Caco-2 (cell line): Measurements from ENCODE around the gene D2HGDH. TPM values are rescaled to one million over a fixed set of nuclear protein-coding genes. Genes with fewer than 3 reads are reported as not detected.

Experiments used
- BruUV-seq: library from RNA; stranded (reverse); fragments of 400-500 nt; replicated peaks from 2 replicates; lab custom pipeline; 2021; lab: Mats Ljungman, UMichigan
- CTCF ChIA-PET: fragments of 300-600 bp; sonication (Branson Sonifier 250); formaldehyde crosslinking; loops from one replicate; lab custom pipeline; 2022; ENCODE audit warnings: antibody characterized with exemption; lab: Charles Lee
- POLR2A ChIA-PET: fragments of 300-600 bp; sonication (Branson Sonifier 250); formaldehyde crosslinking; loops from one replicate; lab custom pipeline; 2022; ENCODE audit warnings: antibody characterized with exemption; lab: Charles Lee
- DNase-seq, 2 experiments: peaks; one replicate each; pipeline versions ENCODE4 v3.0.0 to v3.0.0-alpha.2; 2020 to 2022
- H3K27me3 ChIP-seq: replicated peaks from 2 replicates; pipeline ENCODE4 v1.6.0; 2011; ENCODE audit warnings: low read length; ENCODE audit not compliant: control insufficient read depth, insufficient read depth
- H3K36me3 ChIP-seq: 2 replicates; pipeline ENCODE4 v1.5.1; 2011; ENCODE audit warnings: low read length; ENCODE audit not compliant: control insufficient read depth, insufficient read depth
- H3K4me1 ChIP-seq: fragments of 250-450 bp; sonication (Bioruptor Pico); 2 replicates; pipeline ENCODE4 v1.5.1; 2020; ENCODE audit warnings: mild to moderate bottlenecking
- H3K4me3 ChIP-seq: 2 replicates; pipeline ENCODE4 v1.5.1; 2011; ENCODE audit warnings: low read depth, mild to moderate bottlenecking, control low read depth, low read length
- H3K9me3 ChIP-seq: fragments of 250-450 bp; sonication (Bioruptor Pico); 2 replicates; pipeline ENCODE4 v1.5.1; 2020; ENCODE audit warnings: mild to moderate bottlenecking, moderate library complexity
- H3K27ac Mint-ChIP-seq: one replicate; pipeline ENCODE4 v1.8.0; 2022; ENCODE audit warnings: mixed read lengths; ENCODE audit not compliant: unreplicated experiment
- H3K27me3 Mint-ChIP-seq: one replicate; pipeline ENCODE4 v1.8.0; 2022; ENCODE audit warnings: mixed read lengths; ENCODE audit not compliant: insufficient read depth, unreplicated experiment
- H3K36me3 Mint-ChIP-seq: one replicate; pipeline ENCODE4 v1.8.0; 2022; ENCODE audit warnings: mild to moderate bottlenecking, mixed read lengths; ENCODE audit not compliant: insufficient read depth, unreplicated experiment
- H3K4me1 Mint-ChIP-seq: one replicate; pipeline ENCODE4 v1.8.0; 2022; ENCODE audit warnings: low read depth, mixed read lengths; ENCODE audit not compliant: unreplicated experiment
- H3K4me3 Mint-ChIP-seq: one replicate; pipeline ENCODE4 v1.8.0; 2022; ENCODE audit warnings: mild to moderate bottlenecking, moderate library complexity, mixed read lengths; ENCODE audit not compliant: unreplicated experiment
- H3K9me3 Mint-ChIP-seq: one replicate; pipeline ENCODE4 v1.8.0; 2022; ENCODE audit warnings: mixed read lengths; ENCODE audit not compliant: unreplicated experiment
- CTCF ChIP-seq, 2 experiments: fragments of 200-600 bp in 1 of 2; IDR thresholded peaks; 1 replicate in 1 of 2; 2 replicates in 1 of 2; pipeline versions ENCODE4 v1.5.1 to v1.8.0; 2011 to 2022; ENCODE audit warnings: antibody characterized with exemption in 1 of 2, control low read depth in 1 of 2, inconsistent platforms in 1 of 2, low read depth in 1 of 2, low read length in 1 of 2, mild to moderate bottlenecking in 1 of 2, moderate library complexity in 1 of 2; ENCODE audit not compliant: insufficient read depth in 1 of 2, severe bottlenecking in 1 of 2, unreplicated experiment in 1 of 2
- intact Hi-C: fragments of 100-400 bp; cut with micrococcal nuclease; formaldehyde crosslinking; loops from one replicate; pipeline ENCODE4 v1.10.0; 2022; ENCODE audit not compliant: unreplicated experiment
- total RNA-seq: library from RNA; stranded (reverse); gene quantifications from 2 replicates; pipeline ENCODE4 v1.2.3, GENCODE V29; 2022

The D2HGDH gene
- total RNA-seq, 1 experiment from 2014 or later = 35.4 TPM

- H3K27me3 Mint-ChIP-seq = no peaks in the 10 kb centered on the region
- no peak overlapping the region for H3K4me3 Mint-ChIP-seq
- BruUV-seq = no TSS peak
- Histone ChIP-seq H3K27me3 (no peaks in the 10 kb centered on the region), H3K4me3 (no peak overlapping the region), H3K9me3 (no peaks in the 10 kb centered on the region), H3K36me3 (peaks cover 2% of the 10 kb centered on the region), H3K4me1 (no peaks in the 10 kb centered on the region)
- no peaks in the 10 kb centered on the region for H3K4me1 Mint-ChIP-seq
- no peak for DNase-seq
- peaks cover 14% of the 10 kb centered on the region for H3K9me3 Mint-ChIP-seq
- ChIA-PET POLR2A (no interaction called here), CTCF (no interaction called here)
- no peak overlapping the region for H3K27ac Mint-ChIP-seq
- peaks cover 33% of the 10 kb centered on the region for H3K36me3 Mint-ChIP-seq
- TF ChIP-seq CTCF (IDR thresholded peaks at IDR 0.05; ENCODE audit: insufficient read depth in 1 of 2, low read depth in 1 of 2, low read length in 1 of 2, severe bottlenecking in 1 of 2, unreplicated experiment in 1 of 2) = no peak
- intact Hi-C loops = no loop called here
Observed at GRCh38 chr2:241746084-241746483, 11.7 kb downstream of the D2HGDH start.

- Histone ChIP-seq H3K4me1 (no peaks in the 10 kb centered on the region), H3K4me3 (no peak overlapping the region), H3K36me3 (peaks cover 2% of the 10 kb centered on the region; the same call in 1 of the 2 replicates), H3K27me3 (no peaks in the 10 kb centered on the region), H3K9me3 (no peaks in the 10 kb centered on the region)
- Mint-ChIP-seq H3K27me3 (no peaks in the 10 kb centered on the region), H3K4me1 (no peaks in the 10 kb centered on the region), H3K27ac (no peak overlapping the region), H3K9me3 (peaks cover 14% of the 10 kb centered on the region), H3K36me3 (peaks cover 38% of the 10 kb centered on the region), H3K4me3 (no peak overlapping the region)
- TF ChIP-seq CTCF (IDR thresholded peaks at IDR 0.05; ENCODE audit: insufficient read depth in 1 of 2, low read depth in 1 of 2, low read length in 1 of 2, severe bottlenecking in 1 of 2, unreplicated experiment in 1 of 2) = no peak
- CTCF ChIA-PET = no interaction called here
- BruUV-seq = no TSS peak
- POLR2A ChIA-PET = no interaction called here
- intact Hi-C loops = no loop called here
- DNase-seq = no peak
Observed at GRCh38 chr2:241748468-241749256, 14.2 kb downstream of the D2HGDH start.

GRCh38 chr2:241750076-241750840 is 15.8 kb downstream of the D2HGDH start:
- CTCF ChIA-PET = no interaction called here
- Mint-ChIP-seq H3K9me3 (peaks cover 13% of the 10 kb centered on the region), H3K27ac (no peak overlapping the region), H3K4me3 (no peak overlapping the region), H3K36me3 (peaks cover 42% of the 10 kb centered on the region), H3K27me3 (no peaks in the 10 kb centered on the region), H3K4me1 (no peaks in the 10 kb centered on the region)
- intact Hi-C loops = no loop called here
- no peak for DNase-seq
- Histone ChIP-seq H3K9me3 (no peaks in the 10 kb centered on the region), H3K27me3 (no peaks in the 10 kb centered on the region), H3K4me3 (no peak overlapping the region), H3K36me3 (peaks cover 2% of the 10 kb centered on the region; the same call in 1 of the 2 replicates), H3K4me1 (no peaks in the 10 kb centered on the region)
- no TSS peak for BruUV-seq
- POLR2A ChIA-PET = no interaction called here
- TF ChIP-seq CTCF (IDR thresholded peaks at IDR 0.05; ENCODE audit: insufficient read depth in 1 of 2, low read depth in 1 of 2, low read length in 1 of 2, severe bottlenecking in 1 of 2, unreplicated experiment in 1 of 2) = no peak
